GM18519 (cell line): ENCODE measurements around the gene MTA1.

ENCODE experiments used
- ATAC-seq: cut with Tn5 transposase; IDR thresholded peaks from one replicate; pipeline ENCODE4 v1.9.1; 2021; ENCODE audit warnings: mild to moderate bottlenecking, moderate library complexity; ENCODE audit not compliant: unreplicated experiment, low FRiP score

Gene MTA1

DNA sequence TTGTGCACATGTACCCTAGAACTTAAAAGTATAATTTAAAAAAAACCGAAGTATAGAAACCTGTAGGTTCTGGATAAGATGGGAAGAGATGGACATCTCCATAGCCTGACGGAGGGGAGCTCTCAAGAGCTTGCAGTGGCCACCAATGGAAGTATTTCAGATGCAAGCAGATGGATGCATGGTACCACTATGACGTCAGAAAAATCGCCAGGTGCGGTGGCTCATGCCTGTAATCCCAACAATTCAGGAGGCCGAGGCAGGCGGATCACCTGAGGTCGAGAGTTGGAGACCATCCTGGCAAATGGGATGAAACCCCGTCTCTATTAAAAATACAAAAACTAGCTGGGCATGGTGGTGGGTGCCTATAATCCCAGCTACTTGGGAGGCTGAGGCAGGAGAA lies 17.9 kb upstream of the MTA1 start:
- no peak for ATAC-seq

DNA sequence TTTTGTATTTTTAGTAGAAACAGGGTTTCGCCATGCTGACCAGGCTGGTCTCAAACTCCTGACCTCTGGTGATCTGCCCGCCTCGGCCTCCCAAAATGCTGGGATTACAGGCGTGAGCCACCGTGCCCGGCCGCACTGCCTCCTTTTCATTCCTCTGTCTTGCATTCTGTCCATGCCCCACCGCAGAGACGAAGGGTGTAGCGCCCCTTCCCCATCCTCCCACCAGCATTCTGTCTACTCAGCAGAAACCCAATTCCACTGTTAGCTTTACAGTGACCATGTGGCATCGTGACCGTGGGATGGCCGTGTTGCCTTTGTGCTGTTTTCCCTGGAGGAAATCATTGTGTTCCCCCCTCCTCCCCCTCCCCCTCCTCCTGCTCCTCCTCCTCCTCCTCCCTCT lies 11.0 kb upstream of the MTA1 start:
- no peak for ATAC-seq

DNA sequence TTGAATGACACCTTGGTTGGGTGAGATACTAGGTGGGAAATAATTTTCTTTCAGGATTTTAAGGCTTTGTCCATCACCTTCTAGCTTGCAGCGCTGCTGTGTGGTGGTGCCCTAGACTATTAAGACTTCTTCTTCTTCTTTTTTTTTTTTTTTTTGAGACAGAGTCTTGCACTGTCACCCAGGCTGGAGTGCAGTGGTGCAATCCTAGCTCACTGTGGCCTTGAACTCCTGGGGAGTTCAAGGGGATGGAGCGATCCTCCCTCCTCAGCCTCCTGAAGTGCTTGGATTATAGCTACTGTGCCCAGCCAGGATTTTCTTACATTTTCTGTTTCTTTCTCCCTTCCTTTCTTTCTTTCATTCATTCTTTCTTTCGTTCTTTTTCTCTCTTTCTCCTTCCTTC lies 10.3 kb upstream of the MTA1 start:
- ATAC-seq = no peak

DNA sequence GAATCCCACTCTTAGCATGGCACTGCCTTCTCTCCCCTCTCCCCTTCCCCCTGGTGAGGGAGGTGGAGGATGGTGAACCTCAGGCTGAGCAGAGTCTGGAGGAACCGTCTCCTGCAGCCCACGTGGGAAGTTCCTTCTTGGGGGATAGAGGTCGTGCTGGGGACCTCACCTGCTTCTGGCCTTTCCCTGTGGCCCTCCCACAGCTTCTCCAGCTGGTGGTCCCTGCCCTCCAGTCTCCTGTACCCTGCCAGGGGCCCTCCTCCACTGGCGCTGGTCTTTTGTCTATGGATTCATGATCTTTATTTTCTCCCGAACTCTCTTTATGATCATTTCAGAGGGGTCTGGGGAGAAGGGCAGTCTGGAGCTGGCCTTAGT lies 9.0 kb upstream of the MTA1 start:
- no peak for ATAC-seq

DNA sequence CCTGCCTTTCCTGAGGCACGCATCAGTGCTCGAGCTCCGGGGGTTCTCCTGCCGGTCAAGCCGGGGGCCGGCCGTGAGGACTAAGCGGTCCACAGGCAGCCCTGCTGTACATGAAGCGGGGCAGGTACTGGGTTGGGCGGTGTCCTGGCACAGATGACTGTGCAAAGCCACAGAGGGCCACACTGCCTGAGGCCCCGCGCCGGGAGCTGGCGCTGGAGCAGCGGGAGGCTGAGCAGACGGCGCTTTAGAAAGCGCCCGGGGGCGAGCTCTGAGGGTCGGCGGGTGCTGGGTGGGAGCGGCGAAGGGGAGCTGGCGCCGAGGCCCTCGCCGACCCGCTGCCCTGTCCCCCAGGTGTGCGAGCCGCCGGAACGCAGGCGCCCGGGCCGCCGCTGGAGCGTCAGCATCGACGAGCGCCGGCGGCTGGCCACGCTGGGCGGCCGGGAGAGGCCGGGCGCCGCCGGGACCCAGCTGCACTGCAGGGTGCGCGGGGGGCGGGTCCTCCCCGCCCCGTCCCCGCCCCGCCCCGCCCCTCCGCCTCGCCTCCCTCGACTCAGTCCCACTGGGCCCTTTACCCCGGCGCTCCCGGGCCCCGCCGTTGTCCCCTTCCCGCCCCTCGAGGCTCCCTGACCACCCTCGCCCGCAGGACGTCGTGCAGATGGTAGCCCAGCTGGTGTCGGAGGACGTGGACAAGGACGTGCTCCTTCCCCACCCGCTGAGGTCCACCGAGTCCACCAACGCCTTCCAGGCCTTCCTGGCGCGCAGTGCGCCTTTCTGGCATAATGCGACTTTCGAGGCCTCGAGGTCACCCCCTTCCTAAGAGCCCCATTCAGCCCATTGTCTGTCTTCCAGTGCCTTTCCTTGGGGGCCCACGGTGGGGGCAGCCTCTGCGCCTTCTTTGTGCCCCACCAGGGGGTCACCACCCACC lies 8.3 kb upstream of the MTA1 start:
- ATAC-seq = no peak

DNA sequence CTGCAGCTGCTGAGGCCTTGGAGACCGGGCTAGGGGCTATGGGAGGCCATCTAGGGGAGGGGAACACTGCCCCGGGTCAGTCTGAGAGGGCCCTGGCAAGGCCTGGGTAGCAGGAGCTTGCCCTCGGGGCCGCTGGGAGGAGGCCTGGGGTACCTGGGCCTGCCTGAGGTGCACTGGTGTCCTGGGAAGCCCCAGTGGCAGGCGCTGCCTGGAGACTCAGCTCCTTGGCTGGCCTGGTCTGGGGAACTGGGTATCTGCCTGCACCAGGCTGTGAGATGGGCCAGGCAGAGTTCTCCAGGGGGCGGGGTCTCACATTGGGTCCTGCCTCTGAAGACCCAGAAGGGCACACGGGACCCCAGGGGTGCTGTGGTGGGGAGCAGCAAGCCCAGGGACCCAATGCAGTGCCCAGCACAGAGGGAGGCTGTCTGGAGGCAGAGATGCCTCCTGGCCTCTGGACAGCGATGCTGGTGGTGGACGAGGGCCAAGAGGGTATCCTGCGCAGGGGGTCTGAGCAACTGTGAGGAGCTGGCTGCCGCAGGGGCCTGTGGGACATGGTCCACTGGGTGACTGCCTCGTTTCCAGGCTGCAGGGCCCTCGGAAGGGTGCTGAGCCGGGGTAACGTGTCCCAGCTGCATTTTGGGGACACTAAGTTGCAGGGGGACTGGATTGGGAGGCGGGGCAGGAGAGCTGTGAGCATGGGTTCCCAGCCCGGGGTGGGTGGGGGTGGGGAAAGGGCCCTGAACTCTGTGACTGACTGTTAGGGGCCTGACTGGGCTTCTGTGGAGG lies 7.4 kb upstream of the MTA1 start:
- no peak for ATAC-seq

DNA sequence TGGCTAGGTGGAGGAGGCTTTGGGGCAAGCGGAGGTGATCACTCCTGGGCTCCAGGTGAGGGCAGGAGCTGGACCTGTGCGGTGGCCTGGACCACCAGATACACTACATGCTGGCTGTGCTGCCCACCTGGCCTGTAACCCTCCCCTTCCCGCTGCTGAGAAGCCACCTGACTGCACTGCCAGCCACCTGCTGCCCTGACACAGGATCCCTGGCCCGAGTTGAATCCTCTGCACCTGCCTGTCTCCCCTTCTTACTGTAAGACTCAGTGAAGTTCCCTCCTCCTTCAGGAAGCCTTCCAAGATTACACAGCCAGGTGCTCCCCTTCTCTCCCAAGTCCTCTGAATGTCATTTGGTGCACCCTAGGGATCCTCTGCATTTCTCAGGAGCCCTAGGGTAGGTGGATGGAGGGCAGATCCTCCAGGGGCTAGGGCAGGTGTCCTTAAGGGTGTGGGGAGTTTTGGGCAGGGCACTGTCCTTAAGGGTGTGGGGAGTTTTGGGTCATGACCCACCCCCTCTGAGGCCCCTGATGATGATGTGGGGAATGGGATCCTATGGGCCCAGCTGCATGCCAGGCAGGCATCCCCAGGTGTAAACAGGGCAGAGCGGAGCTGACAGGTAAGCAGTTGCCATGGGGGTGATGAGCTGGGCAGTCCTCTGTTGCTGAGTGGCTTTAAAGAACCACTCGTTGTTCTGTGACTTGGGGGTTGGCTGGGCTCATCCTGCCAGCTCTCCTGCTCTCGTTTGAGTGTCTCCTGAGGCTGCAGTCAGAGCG lies 6.7 kb upstream of the MTA1 start:
- no peak for ATAC-seq

DNA sequence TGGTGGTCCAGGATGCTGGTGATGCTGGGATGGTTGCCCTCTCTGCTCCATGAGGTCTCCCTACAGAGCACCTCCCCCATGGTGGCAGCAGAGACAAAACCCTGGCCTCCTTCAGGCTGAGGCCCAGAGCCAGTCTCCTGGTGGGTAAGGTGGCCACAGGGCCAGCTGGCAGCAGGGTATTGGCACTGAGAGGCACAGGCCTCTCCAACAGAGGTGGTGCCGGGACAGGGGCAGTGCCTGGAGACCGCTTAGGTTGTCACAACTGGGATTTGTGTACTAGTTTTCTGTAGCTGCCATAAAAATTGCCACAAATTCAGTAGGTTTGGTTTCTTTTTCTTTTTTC lies 6.1 kb upstream of the MTA1 start:
- ATAC-seq = no peak

DNA sequence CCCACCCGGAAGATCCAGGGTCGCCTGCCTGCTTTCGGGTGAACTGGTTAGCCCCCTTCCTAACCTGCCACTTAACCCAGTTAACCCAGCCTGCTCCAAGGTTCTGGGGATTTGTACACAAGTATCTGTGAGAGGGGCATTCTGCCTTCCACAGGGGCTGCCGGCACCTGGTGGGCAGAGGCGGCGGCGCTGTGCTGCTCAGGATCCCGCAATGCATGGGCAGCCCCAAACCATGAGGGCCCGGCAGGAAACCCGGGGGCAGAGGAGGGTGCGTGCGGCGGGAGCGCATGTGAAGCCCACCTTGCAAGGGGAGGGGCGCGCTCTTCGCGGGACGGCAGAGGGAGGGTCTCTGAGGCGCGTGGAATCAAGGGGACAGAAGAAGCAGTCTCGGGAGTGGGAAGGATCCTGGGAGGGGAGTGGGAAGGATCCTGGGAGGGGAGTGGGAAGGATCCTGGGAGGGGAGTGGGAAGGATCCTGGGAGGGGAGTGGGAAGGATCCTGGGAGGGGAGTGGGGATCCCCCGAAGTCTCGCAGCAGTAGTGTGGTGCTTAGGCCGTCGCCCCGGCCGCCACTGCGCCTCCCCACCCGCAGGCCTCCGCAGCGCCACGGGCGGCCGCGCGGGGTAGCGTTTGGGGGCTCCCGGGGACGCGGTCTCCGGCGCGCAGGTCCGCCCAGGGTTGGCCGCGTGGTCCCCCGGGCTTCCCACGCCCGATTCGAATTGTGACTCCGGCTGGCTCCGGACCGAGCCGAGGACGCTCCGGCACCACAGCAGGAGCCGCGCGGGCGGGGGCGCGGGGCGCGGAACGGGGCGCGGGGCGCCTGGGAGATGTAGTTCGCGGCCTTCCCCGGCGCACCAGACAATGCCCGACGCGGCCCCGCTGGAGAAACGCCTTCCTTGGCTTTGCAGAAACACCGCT lies 4.9 kb upstream of the MTA1 start:
- no peak for ATAC-seq

DNA sequence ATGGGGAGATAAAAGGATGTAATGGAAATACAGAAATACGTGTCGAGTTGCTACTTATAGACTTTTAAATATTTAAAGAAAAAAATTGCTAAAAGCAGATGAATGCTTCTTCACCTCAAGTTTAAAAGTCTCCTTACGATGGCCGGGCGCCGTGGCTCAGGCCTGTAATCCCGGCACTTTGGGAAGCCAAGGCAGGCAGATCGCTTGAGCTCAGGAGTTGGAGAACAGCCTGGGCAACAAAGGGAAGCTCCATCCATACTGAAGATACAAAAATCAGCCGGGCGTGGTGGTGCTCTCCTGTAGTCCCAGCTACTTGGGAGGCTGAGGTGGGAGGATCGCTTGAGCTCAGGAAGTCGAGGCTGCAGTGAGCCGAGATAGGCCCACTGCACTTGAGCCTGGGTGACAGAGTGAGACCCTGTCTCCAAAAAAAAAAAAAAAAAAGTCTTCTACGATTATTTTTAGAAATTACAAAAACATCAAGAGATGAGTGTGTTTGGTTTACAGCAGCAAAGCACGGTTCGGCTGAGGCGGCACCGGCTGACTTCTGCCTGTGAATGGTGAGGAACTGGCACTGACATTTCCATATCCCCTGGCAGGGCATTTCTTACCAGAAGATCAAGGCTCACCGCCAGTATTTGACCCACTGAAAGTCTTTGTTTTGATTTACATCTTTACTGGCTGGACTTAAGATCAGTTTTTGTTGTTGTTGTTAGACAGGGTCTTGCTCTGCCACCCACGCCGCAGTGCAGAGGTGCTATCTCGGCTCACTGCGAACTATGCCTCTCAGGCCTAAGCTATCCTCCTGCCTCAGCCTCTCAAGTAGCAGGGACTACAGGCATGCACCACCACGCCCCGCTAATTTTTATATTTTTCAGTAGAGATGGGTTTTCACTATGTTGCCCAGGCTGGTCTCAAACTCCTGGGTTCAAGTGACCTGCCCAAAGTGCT lies 3.9 kb upstream of the MTA1 start:
- no peak for ATAC-seq

DNA sequence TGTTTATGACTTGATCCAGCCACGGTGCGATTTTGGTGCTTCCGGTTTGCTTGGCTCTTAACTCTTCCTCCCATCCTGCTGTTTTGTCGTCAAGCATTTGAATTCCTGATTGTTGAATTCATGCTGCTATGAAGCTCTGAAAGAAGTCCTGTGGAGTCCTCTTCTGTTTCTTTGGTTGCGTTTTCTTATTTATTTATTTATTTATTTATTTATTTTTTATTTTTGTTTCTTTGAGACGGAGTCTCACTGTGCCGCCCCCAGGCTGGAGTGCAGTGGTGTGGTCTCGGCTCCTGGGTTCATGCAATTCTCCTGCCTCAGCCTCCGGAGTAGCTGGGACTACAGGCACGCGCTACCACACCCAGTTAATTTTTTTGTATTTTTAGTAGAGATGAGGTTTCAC lies 3.0 kb upstream of the MTA1 start:
- ATAC-seq = no peak

DNA sequence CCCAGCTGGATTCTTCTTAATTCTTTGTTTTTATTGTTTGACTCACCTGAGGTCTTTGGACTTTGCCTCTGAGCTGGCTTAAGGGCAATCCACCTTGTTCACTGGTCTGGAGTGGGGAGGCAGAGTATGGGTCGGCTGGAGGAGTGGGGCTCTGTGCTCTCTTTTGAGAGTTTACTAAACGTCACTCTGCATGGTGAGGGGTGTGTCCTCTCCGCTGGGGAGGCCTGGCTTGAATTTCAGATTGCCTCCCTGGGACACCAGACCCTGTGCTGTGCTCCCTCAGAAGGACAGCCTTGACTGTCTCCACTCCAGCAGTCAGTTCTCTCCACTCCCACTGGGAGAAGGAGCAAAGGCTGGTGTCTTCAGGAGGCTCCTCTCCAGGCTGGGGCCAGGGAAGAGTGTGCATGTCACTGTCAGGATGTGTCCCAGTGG lies 1.9 kb upstream of the MTA1 start:
- ATAC-seq = no peak

DNA sequence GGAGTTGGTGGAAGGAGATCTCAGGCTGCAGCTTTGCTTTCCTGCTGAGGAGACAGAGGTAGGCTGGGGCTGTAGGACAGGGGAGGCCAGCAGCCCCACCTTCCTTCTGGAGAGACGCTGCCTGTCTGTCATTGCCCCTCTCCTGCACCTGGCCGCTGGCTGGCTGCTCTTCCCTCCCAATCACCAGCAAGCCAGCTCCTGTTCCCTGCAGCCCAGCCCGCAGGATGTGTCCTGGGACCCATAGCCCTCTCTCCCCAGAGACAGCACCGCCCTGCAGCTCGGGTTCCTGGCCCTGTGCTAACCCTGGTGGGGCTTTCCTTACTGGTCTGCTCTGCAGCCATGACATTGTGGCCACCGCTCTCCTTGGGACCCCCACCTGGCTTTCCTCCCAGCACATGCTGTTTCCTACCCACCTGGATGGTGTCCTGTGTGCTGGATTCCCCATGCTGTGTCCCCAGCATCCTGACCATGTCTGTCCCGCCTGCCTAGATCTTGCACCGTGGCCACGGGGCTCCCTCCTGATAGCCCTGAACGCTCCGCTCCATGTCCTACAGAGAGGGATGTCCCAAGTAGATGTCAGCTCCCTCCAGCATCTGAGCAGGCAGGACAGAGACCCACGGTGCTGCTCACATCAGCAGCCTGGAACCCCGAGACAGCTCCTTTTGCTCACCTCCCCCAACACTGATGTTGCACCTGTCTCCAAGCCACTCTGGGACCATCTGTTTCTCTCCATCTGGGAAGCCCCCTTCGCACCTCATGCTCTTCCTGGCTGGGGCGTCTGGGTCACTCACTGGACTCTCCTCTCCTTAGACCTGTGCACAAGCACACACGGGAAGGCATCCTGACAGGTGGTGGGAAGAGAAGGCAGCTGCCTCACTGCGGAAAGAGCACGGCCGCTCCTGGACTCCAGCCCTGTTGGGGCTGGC lies 1.1 kb upstream of the MTA1 start:
- no peak for ATAC-seq

DNA sequence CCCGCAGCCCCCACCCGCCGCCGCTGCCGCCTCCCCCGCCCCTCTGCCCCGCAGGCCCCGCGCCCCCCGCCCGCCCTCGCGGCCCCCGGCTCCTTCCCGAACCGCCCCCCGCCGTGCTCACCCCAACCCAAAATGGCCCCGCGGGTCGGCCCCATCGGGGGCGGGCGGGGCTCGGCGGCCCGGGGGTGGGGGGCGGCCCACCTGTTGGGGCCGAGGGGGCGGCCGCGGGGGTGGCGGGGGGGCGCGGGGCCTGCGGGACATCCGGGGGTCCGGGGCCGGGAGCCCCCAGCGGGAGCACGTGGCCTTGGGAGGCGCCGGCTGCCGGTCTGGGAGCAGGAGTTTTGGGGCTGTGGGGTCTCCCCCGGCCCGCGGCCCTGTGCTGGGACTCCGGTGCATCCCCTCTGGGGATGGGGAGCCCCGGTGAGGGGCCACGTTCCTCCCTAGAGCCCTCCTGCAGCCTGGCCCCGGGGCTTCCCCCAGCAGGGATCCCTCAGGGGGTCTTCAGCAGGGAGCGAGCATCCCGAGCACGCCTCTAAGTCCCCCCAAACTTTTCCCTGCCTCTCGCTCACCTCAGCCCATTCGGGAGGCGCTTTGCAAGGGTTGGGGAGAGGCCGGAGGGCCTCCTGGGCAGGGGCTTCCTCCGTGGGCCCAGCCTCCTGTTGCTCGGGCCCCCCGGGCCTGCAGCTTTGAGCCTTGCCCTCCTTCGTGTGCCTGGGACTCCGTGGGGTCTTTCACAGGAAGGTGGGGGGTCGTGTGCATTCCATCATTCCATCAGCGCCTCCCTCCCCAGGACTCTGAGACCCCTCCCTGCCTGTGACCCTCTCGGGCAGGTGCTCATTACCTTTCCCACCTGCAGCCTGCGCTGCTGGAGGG lies 710 bp downstream of the MTA1 start:
- ATAC-seq = no peak

DNA sequence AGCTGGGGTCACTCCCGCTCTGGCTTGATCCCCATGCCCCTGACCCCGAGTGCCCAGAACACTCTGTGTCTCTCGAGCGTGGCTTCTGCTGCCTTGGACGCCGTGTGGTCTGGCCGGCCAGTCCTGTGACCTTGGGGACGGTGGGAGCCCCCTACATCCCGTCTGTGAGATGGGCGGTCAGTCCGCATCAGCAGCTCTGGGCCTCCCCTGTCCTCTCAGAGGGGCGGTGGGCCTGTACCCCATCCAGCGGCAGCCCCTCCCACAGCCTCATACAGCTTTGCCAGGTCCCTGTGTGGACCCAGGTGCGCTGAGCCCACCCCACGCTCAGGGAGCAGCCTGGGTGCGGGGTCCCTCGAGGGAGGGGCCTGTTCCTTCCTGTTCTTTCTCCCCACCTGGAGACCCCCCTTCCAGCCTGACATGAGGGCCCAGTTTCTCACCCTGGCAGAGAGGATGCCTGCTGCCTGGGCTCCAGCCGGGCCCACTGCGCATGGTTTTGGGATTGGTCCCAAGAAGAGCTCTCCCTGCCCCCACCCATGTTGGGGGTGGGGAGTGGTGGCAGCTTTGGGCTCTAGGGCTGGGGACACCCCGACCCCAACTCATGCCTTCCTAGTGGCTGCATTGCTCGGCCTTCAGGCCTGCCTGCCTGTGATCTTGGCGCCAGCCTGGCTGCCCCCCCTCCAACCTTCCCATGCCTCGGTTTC lies 1.5 kb downstream of the MTA1 start:
- no peak for ATAC-seq
